ENCODE measurements around the gene CDKN1C. TPM values are rescaled to one million over a fixed set of nuclear protein-coding genes. Genes with fewer than 3 reads are reported as not detected.

CDKN1C gene
- total RNA-seq, 1 experiment from 2014 or later = 15.0 TPM

GRCh38 chr11:2927851-2928604, 42.5 kb upstream of the CDKN1C start:
- peak overlapping the region; percentile 58 for H3K4me3 ChIP-seq
- DNase-seq (ENCODE audit: low read depth in 1 of 2, low spot score in 2 of 2) = peak in 1 of 2 experiments; percentile 52
- H3K4me1 ChIP-seq (replicated peaks) = peaks cover 46% of the 10 kb centered on the region
- no peaks in the 10 kb centered on the region for H3K27me3 ChIP-seq (replicated peaks)
- H3K9me3 ChIP-seq (replicated peaks) = no peaks in the 10 kb centered on the region
- H3K36me3 ChIP-seq = peaks cover 15% of the 10 kb centered on the region
- H3K27ac ChIP-seq = no peak overlapping the region

- no peak for DNase-seq (ENCODE audit: low read depth in 1 of 2, low spot score in 2 of 2)
- H3K9me3 ChIP-seq (replicated peaks) = no peaks in the 10 kb centered on the region
- peaks cover 15% of the 10 kb centered on the region for H3K36me3 ChIP-seq
- H3K27me3 ChIP-seq (replicated peaks) = no peaks in the 10 kb centered on the region
- peaks cover 38% of the 10 kb centered on the region for H3K4me1 ChIP-seq (replicated peaks)
- H3K27ac ChIP-seq = no peak overlapping the region
- H3K4me3 ChIP-seq = peak overlapping the region; percentile 58; the same call in 1 of the 2 replicates
These were observed 41.7 kb upstream of the CDKN1C start for GRCh38 chr11:2927121-2927800.

DNA sequence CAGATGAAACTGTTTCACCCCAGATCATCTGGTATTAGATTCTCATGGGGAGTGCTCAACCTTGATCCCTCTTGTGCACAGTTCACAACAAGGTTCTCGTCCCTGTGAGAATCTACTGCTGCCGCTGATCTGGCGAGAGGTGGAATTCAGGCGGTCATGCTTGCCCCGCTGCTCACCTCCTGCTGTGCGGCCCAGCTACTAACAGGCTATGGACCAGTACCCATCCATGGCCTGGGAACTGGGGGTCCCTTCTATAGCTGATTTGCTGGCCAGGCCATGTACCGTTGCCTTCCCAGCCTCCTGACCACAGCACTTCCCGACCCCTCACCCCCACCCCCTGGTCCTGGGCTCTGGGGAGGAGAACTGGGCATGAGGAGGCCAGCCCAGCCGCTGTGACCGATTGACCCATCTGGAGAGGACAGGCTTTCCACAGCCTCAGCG, 41.1 kb upstream of the CDKN1C start:
- H3K4me3 ChIP-seq = no peak overlapping the region
- no peaks in the 10 kb centered on the region for H3K9me3 ChIP-seq (replicated peaks)
- peaks cover 35% of the 10 kb centered on the region for H3K4me1 ChIP-seq (replicated peaks)
- DNase-seq (ENCODE audit: low read depth in 1 of 2, low spot score in 2 of 2) = no peak
- H3K36me3 ChIP-seq = peaks cover 15% of the 10 kb centered on the region
- no peaks in the 10 kb centered on the region for H3K27me3 ChIP-seq (replicated peaks)
- H3K27ac ChIP-seq = no peak overlapping the region

DNA sequence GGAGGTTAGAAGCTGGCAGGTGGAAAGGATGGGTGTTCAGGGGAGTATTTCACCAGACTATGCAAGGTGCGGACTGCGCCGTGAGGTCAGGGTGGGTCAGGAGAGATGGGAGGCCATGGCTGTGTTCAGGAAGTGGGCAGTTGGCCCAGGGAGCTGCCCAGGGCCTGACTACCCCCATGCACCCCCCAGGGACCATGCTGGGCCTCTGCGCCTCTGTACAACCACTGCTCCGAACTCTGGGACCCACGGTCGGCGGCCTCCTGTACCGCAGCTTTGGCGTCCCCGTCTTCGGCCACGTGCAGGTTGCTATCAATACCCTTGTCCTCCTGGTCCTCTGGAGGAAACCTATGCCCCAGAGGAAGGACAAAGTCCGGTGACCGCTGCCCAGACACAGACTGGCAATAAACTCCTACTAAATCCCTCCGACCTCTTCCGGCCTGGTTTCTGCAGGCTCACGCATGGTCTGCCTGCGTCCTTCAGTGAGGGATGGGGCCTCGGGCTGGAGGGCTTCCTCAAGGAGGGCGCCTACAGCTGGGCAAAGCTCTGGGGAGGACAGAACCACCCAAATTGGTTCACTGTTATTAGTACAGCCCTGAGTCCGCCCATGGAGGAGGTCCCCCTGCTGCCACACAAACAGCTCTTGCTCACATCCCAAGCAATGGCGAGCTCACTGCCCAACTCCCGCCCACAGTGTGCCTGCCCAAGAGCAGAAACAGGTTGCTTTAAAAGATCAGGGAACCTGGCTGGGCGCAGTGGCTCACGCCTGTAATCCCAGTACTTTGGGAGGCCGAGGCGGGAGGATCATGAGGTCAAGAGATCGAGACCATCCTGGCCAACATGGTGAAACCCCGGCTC, 39.5 kb upstream of the CDKN1C start:
- Histone ChIP-seq H3K4me1 (replicated peaks) (peaks cover 28% of the 10 kb centered on the region), H3K27me3 (replicated peaks) (no peaks in the 10 kb centered on the region), H3K4me3 (no peak overlapping the region), H3K36me3 (peaks cover 15% of the 10 kb centered on the region), H3K9me3 (replicated peaks) (no peaks in the 10 kb centered on the region), H3K27ac (no peak overlapping the region)
- no peak for DNase-seq (ENCODE audit: low read depth in 1 of 2, low spot score in 2 of 2)

DNA sequence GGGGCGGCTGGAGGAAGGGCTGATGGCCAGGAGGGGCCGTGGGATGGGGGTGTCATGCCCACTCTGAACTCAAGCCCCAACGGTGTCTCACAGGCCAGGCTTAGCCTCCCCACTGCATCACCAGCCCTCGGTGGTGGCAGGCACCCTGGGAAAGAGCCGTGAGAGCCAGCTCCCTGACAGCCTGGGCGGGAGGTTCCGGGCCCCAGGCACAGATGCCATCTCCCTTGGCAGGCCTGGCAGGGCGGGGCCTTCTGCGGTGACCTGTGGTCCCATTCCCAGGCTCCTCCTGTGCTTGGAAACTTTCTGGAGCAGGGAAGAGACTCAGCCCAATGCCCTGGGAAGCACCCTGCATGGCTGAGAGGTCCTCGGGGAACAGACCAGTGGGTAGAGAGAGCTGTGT, 38.8 kb upstream of the CDKN1C start:
- peaks cover 15% of the 10 kb centered on the region for H3K36me3 ChIP-seq
- H3K4me1 ChIP-seq (replicated peaks) = peaks cover 21% of the 10 kb centered on the region
- H3K27ac ChIP-seq = no peak overlapping the region
- no peaks in the 10 kb centered on the region for H3K27me3 ChIP-seq (replicated peaks)
- H3K4me3 ChIP-seq = no peak overlapping the region
- H3K9me3 ChIP-seq (replicated peaks) = 0 out of 2 replicates have a peak, but pooled peaks cover 2% of the 10 kb centered on the region
- DNase-seq (ENCODE audit: low read depth in 1 of 2, low spot score in 2 of 2) = no peak

DNA sequence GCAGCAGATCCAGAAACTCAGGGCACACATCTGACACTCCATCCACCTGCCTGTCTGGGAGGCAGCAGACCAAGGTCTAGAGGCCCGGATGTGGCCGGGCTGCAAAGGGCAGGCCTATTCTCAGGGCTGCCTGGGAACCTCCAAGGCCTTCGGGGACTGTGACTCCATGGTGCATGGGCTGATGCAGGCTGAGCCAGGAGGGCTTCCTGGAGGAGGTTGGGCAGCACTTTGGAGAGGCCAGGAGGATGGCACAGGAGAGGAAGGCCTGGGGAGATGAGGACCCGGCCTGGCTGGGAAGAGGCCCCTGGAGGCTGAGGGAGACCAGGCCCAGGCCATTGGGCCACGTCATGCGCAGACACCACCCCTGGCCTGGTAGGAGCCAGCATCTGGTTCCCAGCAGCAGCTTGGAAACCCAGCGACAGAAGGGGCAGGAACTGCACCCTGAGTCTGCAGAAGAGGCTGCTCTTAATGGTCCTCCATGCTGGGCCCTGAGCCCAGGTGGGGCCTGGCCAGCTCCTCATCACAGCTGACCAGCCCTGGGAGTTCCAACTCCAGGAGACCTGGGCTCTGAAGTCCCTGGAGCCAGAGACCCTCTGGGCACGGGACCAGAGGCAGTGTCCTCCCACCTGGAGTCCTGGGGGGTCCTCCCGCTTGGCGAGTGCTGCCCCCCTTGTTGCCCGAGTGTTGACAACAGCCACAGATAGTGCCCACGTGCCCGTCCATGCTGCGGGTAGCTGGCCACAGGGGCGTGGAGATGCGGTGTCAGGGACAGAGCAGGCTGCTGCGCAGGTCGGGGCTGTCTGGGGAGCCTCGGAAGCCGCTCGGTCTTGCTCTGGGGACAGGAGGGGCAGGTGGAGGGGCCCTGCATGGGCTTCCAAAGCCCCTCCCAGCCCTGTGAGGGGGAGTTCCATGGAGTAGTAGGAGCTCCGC, 38.1 kb upstream of the CDKN1C start:
- H3K4me1 ChIP-seq (replicated peaks) = peaks cover 17% of the 10 kb centered on the region
- peaks cover 11% of the 10 kb centered on the region; the same call in 1 of the 2 replicates for H3K36me3 ChIP-seq
- no peak overlapping the region for H3K27ac ChIP-seq
- DNase-seq (ENCODE audit: low read depth in 1 of 2, low spot score in 2 of 2) = no peak
- H3K9me3 ChIP-seq (replicated peaks) = peaks cover 2% of the 10 kb centered on the region; the same call in 1 of the 2 replicates
- H3K27me3 ChIP-seq (replicated peaks) = no peaks in the 10 kb centered on the region
- no peak overlapping the region for H3K4me3 ChIP-seq

GRCh38 chr11:2922655-2923054, 37.1 kb upstream of the CDKN1C start:
- Histone ChIP-seq H3K27me3 (replicated peaks) (no peaks in the 10 kb centered on the region), H3K4me1 (replicated peaks) (peaks cover 6% of the 10 kb centered on the region), H3K36me3 (0 out of 2 replicates have a peak, but pooled peaks cover 3% of the 10 kb centered on the region), H3K27ac (no peak overlapping the region), H3K9me3 (replicated peaks) (peaks cover 2% of the 10 kb centered on the region; the same call in 1 of the 2 replicates), H3K4me3 (no peak overlapping the region)
- DNase-seq (ENCODE audit: low read depth in 1 of 2, low spot score in 2 of 2) = no peak

- DNase-seq (ENCODE audit: low read depth in 1 of 2, low spot score in 2 of 2) = no peak
- Histone ChIP-seq H3K4me1 (replicated peaks) (no peaks in the 10 kb centered on the region; the same call in 1 of the 2 replicates), H3K4me3 (no peak overlapping the region), H3K27me3 (replicated peaks) (no peaks in the 10 kb centered on the region), H3K36me3 (no peaks in the 10 kb centered on the region), H3K9me3 (replicated peaks) (peaks cover 2% of the 10 kb centered on the region; the same call in 1 of the 2 replicates), H3K27ac (no peak overlapping the region)
These were observed 36.3 kb upstream of the CDKN1C start for GRCh38 chr11:2921742-2922493.

- Histone ChIP-seq H3K27ac (no peak overlapping the region), H3K9me3 (replicated peaks) (peaks cover 2% of the 10 kb centered on the region; the same call in 1 of the 2 replicates), H3K4me1 (replicated peaks) (no peaks in the 10 kb centered on the region), H3K27me3 (replicated peaks) (no peaks in the 10 kb centered on the region), H3K4me3 (no peak overlapping the region), H3K36me3 (no peaks in the 10 kb centered on the region)
- DNase-seq (ENCODE audit: low read depth in 1 of 2, low spot score in 2 of 2) = no peak
These were observed 35.7 kb upstream of the CDKN1C start for GRCh38 chr11:2921261-2921660.

DNA sequence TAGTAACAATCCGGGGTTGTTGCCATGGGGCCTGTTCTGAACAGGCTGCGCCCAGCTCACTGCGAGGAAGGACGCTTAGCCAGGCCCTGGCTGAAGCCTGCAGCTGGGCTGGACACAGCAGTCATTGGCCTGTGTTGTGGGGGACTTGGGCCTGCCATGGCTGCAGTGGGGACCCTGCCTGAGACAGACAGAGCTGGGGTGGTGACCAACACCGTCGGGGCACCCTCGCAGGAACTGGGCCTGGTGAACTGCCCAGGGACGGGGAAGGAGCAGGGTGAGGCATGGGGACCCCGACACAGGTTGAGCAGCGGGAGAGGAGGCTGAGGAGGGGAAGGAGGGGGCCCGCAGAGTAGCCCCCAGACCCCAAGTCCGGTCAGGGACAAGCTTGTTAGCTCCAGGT, 34.8 kb upstream of the CDKN1C start:
- H3K4me3 ChIP-seq = no peak overlapping the region
- peaks cover 2% of the 10 kb centered on the region; the same call in 1 of the 2 replicates for H3K9me3 ChIP-seq (replicated peaks)
- no peaks in the 10 kb centered on the region for H3K36me3 ChIP-seq
- no peaks in the 10 kb centered on the region for H3K27me3 ChIP-seq (replicated peaks)
- no peaks in the 10 kb centered on the region for H3K4me1 ChIP-seq (replicated peaks)
- no peak overlapping the region for H3K27ac ChIP-seq
- DNase-seq (ENCODE audit: low read depth in 1 of 2, low spot score in 2 of 2) = no peak

- no peak overlapping the region for H3K4me3 ChIP-seq
- H3K4me1 ChIP-seq (replicated peaks) = no peaks in the 10 kb centered on the region
- no peaks in the 10 kb centered on the region for H3K27me3 ChIP-seq (replicated peaks)
- H3K27ac ChIP-seq = no peak overlapping the region
- no peak for DNase-seq (ENCODE audit: low read depth in 1 of 2, low spot score in 2 of 2)
- no peaks in the 10 kb centered on the region for H3K36me3 ChIP-seq
- H3K9me3 ChIP-seq (replicated peaks) = peaks cover 2% of the 10 kb centered on the region; the same call in 1 of the 2 replicates
These were observed 34.3 kb upstream of the CDKN1C start for GRCh38 chr11:2919837-2920236.

- no peak for DNase-seq (ENCODE audit: low read depth in 1 of 2, low spot score in 2 of 2)
- Histone ChIP-seq H3K27me3 (replicated peaks) (no peaks in the 10 kb centered on the region), H3K4me3 (no peak overlapping the region), H3K27ac (no peak overlapping the region), H3K36me3 (no peaks in the 10 kb centered on the region), H3K9me3 (replicated peaks) (peaks cover 2% of the 10 kb centered on the region; the same call in 1 of the 2 replicates), H3K4me1 (replicated peaks) (no peaks in the 10 kb centered on the region; the same call in 1 of the 2 replicates)
These were observed 33.6 kb upstream of the CDKN1C start for GRCh38 chr11:2919188-2919587.

All from SJSA1 (cell line).